ENCODE results near the gene MCHR1. TPM values are rescaled to one million over a fixed set of nuclear protein-coding genes. Genes with fewer than 3 reads are reported as not detected.
A peak's percentile ranks its signal among the peaks of the same experiment; 100 is the strongest.

MCHR1 gene
- total RNA-seq, 1 donor from 2014 or later, result 0.45 TPM

GRCh38 chr22:40705918-40706682 is 26.8 kb downstream of the MCHR1 start:
- Histone ChIP-seq H3K36me3 (no peaks in the 10 kb centered on the region), H3K9ac (no peak overlapping the region), H3K4me1 (peaks cover 4% of the 10 kb centered on the region), H3K27me3 (no peaks in the 10 kb centered on the region), H3K79me2 (ENCODE audit: low read depth) (no peaks in the 10 kb centered on the region), H3F3A (ENCODE audit: low read depth) (no peaks in the 10 kb centered on the region), H3K27ac (no peak overlapping the region), H2AFZ (replicated peaks) (no peak overlapping the region), H3K4me3 (no peak overlapping the region), H3K4me2 (no peak overlapping the region), H3K9me3 (ENCODE audit: low read depth) (no peaks in the 10 kb centered on the region), H4K20me1 (ENCODE audit: low read depth) (no peaks in the 10 kb centered on the region)
- H3K27me3 Mint-ChIP-seq (ENCODE audit: insufficient read depth, low read depth), result peaks cover 7% of the 10 kb centered on the region
- peaks cover 3% of the 10 kb centered on the region for H3K36me3 Mint-ChIP-seq
- DNase-seq (ENCODE audit: low spot score), result no peak
- H3K4me3 Mint-ChIP-seq, result no peak overlapping the region
- TF ChIP-seq CTCF (IDR thresholded peaks at IDR 0.05) (no peak), EZH2phosphoT487 (IDR thresholded peaks at IDR 0.05) (no peak), EZH2 (IDR thresholded peaks at IDR 0.05) (no peak)
- peaks cover 31% of the 10 kb centered on the region for H3K4me1 Mint-ChIP-seq
- H3K9me3 Mint-ChIP-seq, result peaks cover 17% of the 10 kb centered on the region
- H3K27ac Mint-ChIP-seq, result no peak overlapping the region

- Histone ChIP-seq H2AFZ (replicated peaks) (no peak overlapping the region), H3K36me3 (no peaks in the 10 kb centered on the region), H3K79me2 (ENCODE audit: low read depth) (no peaks in the 10 kb centered on the region), H3K27ac (no peak overlapping the region), H3K9me3 (ENCODE audit: low read depth) (no peaks in the 10 kb centered on the region), H3K4me1 (peaks cover 4% of the 10 kb centered on the region), H3K4me3 (no peak overlapping the region), H4K20me1 (ENCODE audit: low read depth) (no peaks in the 10 kb centered on the region), H3K4me2 (no peak overlapping the region), H3K27me3 (no peaks in the 10 kb centered on the region), H3K9ac (no peak overlapping the region), H3F3A (ENCODE audit: low read depth) (no peaks in the 10 kb centered on the region)
- Mint-ChIP-seq H3K36me3 (peaks cover 3% of the 10 kb centered on the region), H3K27me3 (ENCODE audit: insufficient read depth, low read depth) (peaks cover 11% of the 10 kb centered on the region), H3K9me3 (peaks cover 17% of the 10 kb centered on the region), H3K4me3 (no peak overlapping the region), H3K4me1 (peaks cover 39% of the 10 kb centered on the region), H3K27ac (peak overlapping the region; percentile 9)
- TF ChIP-seq EZH2 (IDR thresholded peaks at IDR 0.05), result no peak
- no peak for TF ChIP-seq CTCF (IDR thresholded peaks at IDR 0.05)
- no peak for TF ChIP-seq EZH2phosphoT487 (IDR thresholded peaks at IDR 0.05)
- DNase-seq (ENCODE audit: low spot score), result no peak
Observed at GRCh38 chr22:40707154-40707553, 27.9 kb downstream of the MCHR1 start.

DNA sequence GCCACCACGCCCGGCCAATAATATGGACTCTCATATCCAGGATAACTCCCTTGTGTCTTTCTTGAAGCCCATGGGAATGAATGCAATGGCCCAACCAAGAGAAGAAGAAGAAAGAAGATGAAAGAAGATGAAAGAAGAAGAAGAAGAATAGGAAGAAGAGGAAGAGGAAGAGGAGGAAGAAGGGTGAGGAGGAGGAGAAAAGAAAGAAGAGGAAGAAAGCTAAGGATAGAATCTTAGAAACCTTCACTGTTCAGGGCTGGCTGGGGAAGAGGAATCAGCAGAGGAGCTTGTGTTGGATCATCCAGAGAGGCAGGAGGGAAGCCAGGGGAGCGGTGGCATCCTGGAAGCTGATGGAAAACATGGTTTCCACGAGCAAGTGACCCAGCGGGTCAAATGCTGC is 28.9 kb downstream of the MCHR1 start:
- DNase-seq (ENCODE audit: low spot score), result no peak
- Histone ChIP-seq H3K4me2 (no peak overlapping the region), H3K79me2 (ENCODE audit: low read depth) (no peaks in the 10 kb centered on the region), H2AFZ (replicated peaks) (no peak overlapping the region), H3K9ac (no peak overlapping the region), H3K27me3 (no peaks in the 10 kb centered on the region), H3K36me3 (no peaks in the 10 kb centered on the region), H3K27ac (no peak overlapping the region), H3K4me1 (peaks cover 5% of the 10 kb centered on the region), H3F3A (ENCODE audit: low read depth) (peaks cover 5% of the 10 kb centered on the region), H3K4me3 (no peak overlapping the region), H4K20me1 (ENCODE audit: low read depth) (no peaks in the 10 kb centered on the region), H3K9me3 (ENCODE audit: low read depth) (no peaks in the 10 kb centered on the region)
- TF ChIP-seq EZH2 (IDR thresholded peaks at IDR 0.05) (no peak), EZH2phosphoT487 (IDR thresholded peaks at IDR 0.05) (no peak), CTCF (IDR thresholded peaks at IDR 0.05) (no peak)
- H3K36me3 Mint-ChIP-seq, result no peaks in the 10 kb centered on the region
- peaks cover 38% of the 10 kb centered on the region for H3K4me1 Mint-ChIP-seq
- peaks cover 14% of the 10 kb centered on the region for H3K27me3 Mint-ChIP-seq (ENCODE audit: insufficient read depth, low read depth)
- H3K9me3 Mint-ChIP-seq, result peaks cover 11% of the 10 kb centered on the region
- no peak overlapping the region for H3K27ac Mint-ChIP-seq
- no peak overlapping the region for H3K4me3 Mint-ChIP-seq
